SK-N-DZ (cell line): Measurements from ENCODE around the gene RAD21L1.

ENCODE experiments used
- DNase-seq: peaks from one replicate; pipeline ENCODE4 v3.0.0-alpha.2; 2015; ENCODE audit warnings: low spot score

RAD21L1 gene

DNA sequence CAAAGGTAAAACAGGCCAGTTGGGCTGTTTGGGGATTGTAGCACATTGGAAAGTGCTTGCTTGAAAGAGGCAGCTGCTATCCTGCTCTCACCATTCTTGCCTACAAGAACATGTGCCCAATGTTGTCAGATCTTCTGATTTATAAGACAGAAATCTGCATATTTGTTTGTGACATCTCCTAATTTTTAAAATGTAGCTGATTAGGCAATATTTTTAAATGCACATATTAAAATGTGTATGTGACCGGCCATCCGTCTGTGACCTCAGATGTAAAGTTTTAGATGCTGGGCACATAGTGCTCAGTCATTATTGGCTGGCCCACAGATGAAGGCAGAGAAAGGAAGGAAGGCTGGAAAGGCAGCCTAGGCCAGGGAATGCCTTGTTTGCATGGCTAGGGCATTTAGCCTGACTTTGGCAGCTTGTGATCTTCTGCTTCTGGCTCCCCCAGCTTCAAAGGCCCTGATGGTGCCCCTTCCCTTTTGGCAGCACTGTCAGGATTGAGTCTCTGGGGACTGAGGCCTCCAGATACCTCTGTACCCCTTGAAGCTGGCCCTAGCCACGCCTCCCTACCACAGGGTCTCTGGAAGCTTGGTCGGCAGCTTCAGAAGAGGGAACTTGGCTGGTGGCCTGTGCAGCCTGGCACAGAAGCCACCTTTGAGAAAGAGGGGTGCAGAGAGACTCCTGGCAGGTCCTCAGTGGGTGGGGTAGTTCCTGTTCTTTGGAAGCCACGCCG is 46.7 kb downstream of the RAD21L1 start:
- no peak for DNase-seq

DNA sequence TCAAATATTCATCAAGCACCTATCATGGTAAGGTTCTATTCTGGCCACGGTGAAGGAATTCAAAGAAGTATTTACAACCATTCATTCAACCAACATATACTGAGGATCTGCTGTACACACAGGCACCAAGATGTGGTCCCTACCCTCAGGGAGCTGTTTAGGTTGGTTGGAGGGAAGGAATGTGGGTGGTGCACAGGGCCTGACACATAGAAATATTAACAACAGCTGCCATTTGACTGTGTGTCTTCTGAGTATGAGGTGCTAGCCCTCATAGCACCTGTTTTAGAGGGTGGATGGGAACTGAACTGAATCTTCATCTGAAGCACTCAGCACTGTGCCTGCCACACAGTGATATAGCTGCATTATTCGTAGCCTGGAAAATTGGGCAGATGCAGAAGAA is 47.5 kb downstream of the RAD21L1 start:
- no peak for DNase-seq

GRCh38 chr20:1274485-1275311 is 48.9 kb downstream of the RAD21L1 start:
- peak; percentile 77 for DNase-seq

- DNase-seq = no peak
Measured at GRCh38 chr20:1275919-1276318, 50.1 kb downstream of the RAD21L1 start.

DNA sequence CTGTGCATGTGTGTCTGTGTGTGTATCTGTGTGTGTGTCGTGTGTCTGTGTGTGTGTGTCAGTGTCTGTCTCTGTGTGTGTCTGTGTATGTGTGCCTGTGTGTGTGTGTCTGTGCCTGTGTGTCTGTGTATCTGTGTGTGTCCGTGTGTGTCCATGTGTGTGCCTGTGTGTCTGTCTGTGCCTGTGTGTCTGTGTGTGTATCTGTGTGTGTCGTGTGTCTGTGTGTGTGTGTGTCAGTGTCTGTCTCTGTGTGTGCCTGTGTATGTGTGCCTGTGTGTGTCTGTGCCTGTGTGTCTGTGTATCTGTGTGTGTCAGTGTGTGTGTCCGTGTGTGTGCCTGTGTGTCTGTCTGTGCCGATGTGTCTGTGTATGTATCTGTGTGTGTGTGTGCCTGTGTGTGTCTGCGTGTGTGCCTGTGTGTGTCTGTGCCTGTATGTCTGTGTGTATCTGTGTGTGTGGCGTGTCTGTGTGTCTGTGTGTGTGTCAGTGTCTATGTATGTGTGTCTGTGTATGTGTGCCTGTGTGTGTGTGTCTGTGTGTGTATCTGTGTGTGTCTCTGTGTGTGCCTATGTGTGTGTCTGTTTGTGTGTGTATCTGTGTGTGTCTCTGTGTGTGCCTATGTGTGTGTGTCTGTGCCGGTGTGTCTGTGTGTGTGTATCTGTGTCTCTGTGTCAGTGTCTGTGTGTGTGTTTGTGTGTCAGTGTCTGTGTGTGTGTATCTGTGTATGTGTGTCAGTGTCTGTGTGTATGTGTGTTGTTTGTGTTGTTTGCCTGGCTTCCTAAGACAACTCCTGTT is 51.9 kb downstream of the RAD21L1 start:
- no peak for DNase-seq

GRCh38 chr20:1278993-1279392 is 53.1 kb downstream of the RAD21L1 start:
- DNase-seq = no peak

DNA sequence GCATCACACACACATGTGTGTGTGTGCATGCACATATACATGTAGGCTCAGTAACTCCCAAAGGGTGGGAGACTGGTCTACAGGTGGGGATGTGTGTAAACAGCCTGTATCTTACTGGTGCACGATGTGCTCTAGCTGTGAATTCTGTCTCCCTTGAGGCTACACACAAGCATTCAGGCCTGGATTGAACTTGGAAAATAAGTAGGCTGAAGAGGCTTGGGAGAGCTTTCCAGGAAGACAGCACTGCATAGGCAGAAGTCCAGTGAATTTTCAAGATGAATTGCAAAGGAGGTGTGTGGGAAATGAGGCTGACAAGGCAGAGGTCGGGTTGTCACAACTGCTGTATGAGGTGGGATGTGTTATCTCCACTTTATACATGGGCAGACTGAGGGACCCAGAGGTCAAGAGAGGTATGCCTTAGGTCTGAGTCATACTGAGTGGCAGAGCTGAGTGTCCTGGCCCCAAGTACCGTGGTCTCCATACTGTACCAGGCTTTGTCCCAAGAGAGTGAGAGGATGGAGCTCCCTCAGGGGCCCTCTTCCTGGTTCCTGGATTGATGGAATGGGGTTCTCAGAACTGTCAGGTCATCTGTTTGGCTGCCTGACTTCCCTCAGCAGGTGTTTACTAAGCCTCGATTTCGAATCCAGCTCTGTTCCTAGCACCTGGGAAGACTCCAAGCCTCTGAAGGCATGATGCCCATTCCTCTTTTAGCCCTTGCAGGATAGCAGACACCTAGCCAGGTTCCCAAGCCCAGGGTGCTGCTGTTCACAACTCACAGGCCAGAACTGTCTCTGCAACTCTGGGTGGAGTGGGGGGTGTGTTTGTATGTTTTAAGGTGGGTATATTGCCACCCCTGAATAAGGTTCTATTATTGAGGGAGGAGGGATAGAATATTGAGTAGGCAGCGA is 54.6 kb downstream of the RAD21L1 start:
- no peak for DNase-seq

GRCh38 chr20:1281279-1282057 is 55.6 kb downstream of the RAD21L1 start:
- no peak for DNase-seq

DNA sequence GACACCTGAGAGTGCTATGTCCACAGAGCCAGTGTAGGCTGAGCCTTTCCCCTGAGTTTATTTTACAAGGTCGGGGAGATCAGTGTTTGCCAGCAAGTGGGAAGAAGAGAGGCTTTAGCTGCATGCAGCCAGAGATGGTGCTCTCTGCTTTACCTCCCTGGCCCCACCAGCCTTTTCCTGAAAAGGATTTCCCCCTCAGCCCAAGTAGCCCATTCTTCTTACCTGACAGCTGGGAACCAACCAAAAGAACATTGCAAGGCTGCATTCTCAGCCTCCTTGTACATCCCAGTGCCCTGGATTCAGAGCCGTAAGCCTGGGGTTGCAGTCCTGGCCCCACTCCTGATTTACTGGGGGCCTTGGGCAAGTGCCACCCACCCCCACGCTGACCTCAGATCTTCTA is 57.1 kb downstream of the RAD21L1 start:
- DNase-seq = no peak

DNA sequence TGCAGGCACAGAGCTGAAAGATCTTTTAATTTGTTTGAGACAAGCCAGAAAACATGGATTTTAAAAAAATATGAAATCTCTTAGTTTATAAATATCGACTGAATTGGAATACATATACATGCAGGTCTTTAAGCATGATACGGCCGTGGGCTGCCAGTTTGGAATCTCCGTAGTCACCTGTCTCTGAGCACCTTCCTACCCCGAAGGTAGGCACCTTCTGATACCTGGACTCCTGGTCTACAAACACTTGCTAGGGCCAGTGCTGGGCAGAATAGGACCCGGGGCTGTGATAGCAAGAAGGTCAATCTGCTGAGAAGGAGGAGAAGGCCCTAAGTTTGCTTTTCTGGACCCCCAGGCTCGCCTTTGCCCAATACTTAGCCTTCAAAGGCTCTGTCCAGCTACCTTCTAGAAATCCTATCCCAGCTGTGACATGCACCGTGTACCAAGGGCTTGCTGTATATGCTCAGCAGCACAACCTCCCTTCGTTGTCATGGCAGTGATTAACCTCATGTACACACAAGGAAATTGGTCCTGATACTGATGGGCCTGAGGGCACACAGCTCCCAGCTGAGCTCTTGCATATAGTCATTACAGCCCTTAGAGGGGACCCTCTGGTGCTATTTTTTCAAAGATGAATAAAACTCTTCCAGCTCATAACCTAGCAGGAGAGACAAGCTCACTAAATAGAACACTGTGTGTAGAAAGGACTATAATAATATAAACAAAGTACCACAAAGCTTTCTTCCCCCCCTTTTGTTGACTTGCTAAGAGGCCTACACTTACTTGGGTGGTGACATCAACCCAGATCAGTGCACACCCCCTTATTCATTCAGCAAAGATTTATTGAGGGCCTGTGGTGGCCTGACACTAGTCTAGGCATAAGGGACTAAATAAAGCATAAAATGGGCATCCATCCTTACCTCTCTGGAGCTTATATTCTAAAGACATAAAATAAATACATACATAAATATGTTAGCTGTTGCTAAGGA is 58.0 kb downstream of the RAD21L1 start:
- no peak for DNase-seq

DNA sequence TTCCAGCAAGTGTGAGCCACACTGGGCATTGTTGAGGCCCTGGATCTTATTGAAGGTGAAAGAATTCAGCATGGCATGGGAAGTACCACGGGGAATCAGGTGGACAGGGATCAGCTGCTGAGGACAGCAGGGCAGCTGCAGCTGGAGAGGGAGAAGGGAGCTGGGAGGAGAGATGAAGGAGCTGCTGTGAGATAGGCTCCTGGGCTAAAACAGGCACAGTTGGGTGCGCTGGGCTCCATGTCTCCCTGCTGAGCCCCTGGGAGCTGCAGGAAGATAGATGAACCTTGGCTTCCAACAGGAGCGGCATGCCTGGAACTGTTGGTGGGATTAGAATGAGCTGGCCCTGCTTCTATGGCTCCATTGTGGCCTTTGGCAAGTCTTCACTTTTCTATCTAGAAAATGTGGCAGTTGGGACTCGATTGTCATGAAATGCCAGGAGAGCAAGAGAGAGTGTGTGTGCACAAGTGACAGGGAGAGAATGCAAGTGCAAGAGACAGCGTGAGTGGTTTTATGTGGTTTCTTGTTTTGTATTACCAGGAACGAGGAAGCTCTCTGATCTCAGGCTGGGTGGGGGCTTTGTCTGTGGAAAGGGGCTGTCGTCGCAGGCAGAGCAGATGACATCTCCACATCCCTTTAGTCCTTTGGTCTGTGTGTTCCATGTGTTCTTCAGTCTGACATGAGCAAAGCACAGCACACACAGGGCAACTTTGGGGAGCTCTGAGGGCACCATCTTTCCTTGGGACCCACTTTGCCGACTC is 60.6 kb downstream of the RAD21L1 start:
- no peak for DNase-seq

DNA sequence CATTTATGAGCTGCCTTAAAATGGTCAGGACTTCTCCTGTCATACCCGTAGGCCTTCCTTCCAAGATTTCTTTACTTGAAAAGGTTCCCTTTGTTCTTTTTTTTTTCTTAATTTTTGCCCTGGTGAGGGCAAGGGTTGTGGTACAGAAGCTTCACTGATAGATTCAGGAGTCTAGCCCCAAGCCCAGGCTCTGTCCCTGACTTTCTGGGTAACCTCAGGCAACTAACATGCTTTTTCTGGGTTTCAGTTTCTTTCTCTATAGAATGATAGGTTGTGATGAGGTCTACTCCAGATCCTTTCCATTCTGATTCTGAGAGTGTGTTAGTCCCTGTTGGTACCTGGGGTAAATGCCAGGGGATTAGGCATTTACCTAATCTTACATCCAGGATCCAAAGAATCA is 61.5 kb downstream of the RAD21L1 start:
- no peak for DNase-seq

GRCh38 chr20:1287787-1288569 is 62.1 kb downstream of the RAD21L1 start:
- DNase-seq = no peak

GRCh38 chr20:1291191-1291741 is 65.4 kb downstream of the RAD21L1 start:
- DNase-seq = peak; percentile 67

GRCh38 chr20:1292620-1293019 is 66.8 kb downstream of the RAD21L1 start:
- DNase-seq = no peak

DNA sequence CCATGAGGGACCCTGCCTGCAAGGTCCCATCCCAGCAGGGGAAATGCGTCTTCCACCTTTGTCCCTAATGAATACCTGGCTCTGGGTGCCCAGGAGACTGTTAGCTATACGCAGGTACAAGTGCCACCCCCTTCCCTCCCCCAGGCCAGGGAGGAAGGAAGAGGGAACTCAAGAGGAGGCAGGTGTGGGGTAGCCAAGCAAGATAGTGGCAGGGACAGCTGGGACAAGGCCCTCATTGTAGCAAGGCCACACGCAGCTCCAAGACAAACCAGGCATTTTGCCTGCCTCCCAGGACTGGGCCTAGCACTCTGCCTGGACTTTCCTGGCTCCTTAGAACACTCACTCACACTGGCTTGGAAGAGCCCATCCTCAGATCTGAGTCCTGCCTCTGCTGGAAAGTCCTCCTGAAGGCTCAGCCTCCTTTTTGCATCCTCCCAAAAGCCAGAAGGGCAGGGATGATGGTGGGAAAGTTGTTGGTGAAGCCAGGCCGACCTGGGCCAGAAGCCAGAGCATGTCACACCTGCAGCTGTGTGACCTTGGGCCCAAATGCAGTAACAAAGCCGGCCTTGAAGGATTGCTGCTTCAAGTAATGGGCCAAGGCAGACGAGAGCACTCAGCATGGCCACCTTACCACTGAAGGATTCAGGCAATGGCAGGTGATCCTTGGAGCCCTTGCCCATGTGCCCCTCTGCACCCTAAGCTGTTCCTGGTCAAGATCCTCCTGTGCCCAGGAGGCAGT is 68.0 kb downstream of the RAD21L1 start:
- no peak for DNase-seq

GRCh38 chr20:1294497-1294896 is 68.7 kb downstream of the RAD21L1 start:
- DNase-seq = no peak
